Measurements from ENCODE around the gene GCH1. TPM values are rescaled to one million over a fixed set of nuclear protein-coding genes. Genes with fewer than 3 reads are reported as not detected.

The GCH1 gene
- total RNA-seq, 1 experiment from 2014 or later: 16.7 TPM

- no peak overlapping the region for H3K4me2 ChIP-seq (ENCODE audit: low read length)
- no peak overlapping the region for H3K27ac ChIP-seq (ENCODE audit: low read depth, low read length)
- intact Hi-C loops (cut with micrococcal nuclease): no loop called here
- H3K9me2 ChIP-seq (ENCODE audit: insufficient read depth): 0 out of 2 replicates have a peak, but pooled peaks cover 4% of the 10 kb centered on the region
- ChIA-PET CTCF (interaction anchor here (1.8 kb wide), 1 partner anchor 9 kb away, joined by 5 read pairs; no protein-coding TSS in a partner anchor), POLR2A (no interaction called here), RAD21 (ENCODE audit: low non-redundant PET in 1 of 2, low total read pairs in 2 of 2, uncharacterized antibody in 2 of 2, unreplicated experiment in 2 of 2) (no interaction called here)
- H4K20me1 ChIP-seq (ENCODE audit: insufficient read depth): no peaks in the 10 kb centered on the region
- no peak overlapping the region for H2AFZ ChIP-seq (ENCODE audit: low read depth, low read length, poor library complexity, severe bottlenecking)
- H3K4me3 ChIP-seq (replicated peaks in 1 of 2; ENCODE audit: low read depth in 1 of 2, low read length in 2 of 2): no peak overlapping the region
- H3K9ac ChIP-seq (ENCODE audit: low read length): no peak overlapping the region
- ATAC-seq (no peak), DNase-seq (ENCODE audit: low read depth, low spot score) (no peak)
- H3K36me3 ChIP-seq (ENCODE audit: control insufficient read depth in 1 of 2, insufficient read depth in 2 of 2, low read length in 2 of 2): no peaks in the 10 kb centered on the region
- no peaks in the 10 kb centered on the region for H3K4me1 ChIP-seq (ENCODE audit: control insufficient read depth in 1 of 2, insufficient read depth in 2 of 2, low read length in 2 of 2)
- BruUV-seq (replicated peaks): no TSS peak
- no peak for TF ChIP-seq CTCF (IDR thresholded peaks at IDR 0.05 in 2 of 3, conservative IDR thresholded peaks at IDR 0.05 in 1 of 3; ENCODE audit: borderline replicate concordance in 1 of 3, insufficient read depth in 1 of 3, low read depth in 2 of 3, low read length in 2 of 3)
- TF ChIP-seq ZBTB33 (IDR thresholded peaks at IDR 0.05; ENCODE audit: extremely low read depth, insufficient replicate concordance, low read length): no peak
- no peak for TF ChIP-seq CEBPB (IDR thresholded peaks at IDR 0.05; ENCODE audit: low read depth)
- no peak for TF ChIP-seq YY1 (IDR thresholded peaks at IDR 0.05; ENCODE audit: extremely low read depth, insufficient replicate concordance, low read depth, low read length)
- TF ChIP-seq TCF7L2 (IDR thresholded peaks at IDR 0.05; ENCODE audit: borderline replicate concordance, extremely low read depth, insufficient read depth, insufficient read length): no peak
- TF ChIP-seq ELF1 (IDR thresholded peaks at IDR 0.05; ENCODE audit: borderline replicate concordance, low read depth): no peak
- no peaks in the 10 kb centered on the region for H3K9me3 ChIP-seq (ENCODE audit: control insufficient read depth in 1 of 2, insufficient read depth in 1 of 2, low read depth in 1 of 2, low read length in 2 of 2)
- H3K27me3 ChIP-seq (ENCODE audit: insufficient read depth, low read length): no peaks in the 10 kb centered on the region
- no peaks in the 10 kb centered on the region for H3K79me2 ChIP-seq (ENCODE audit: insufficient read depth, low read length)
Observed at GRCh38 chr14:54815016-54815415, 87.6 kb downstream of the GCH1 start.
